ENCODE measurements around the gene RALBP1.

DNA sequence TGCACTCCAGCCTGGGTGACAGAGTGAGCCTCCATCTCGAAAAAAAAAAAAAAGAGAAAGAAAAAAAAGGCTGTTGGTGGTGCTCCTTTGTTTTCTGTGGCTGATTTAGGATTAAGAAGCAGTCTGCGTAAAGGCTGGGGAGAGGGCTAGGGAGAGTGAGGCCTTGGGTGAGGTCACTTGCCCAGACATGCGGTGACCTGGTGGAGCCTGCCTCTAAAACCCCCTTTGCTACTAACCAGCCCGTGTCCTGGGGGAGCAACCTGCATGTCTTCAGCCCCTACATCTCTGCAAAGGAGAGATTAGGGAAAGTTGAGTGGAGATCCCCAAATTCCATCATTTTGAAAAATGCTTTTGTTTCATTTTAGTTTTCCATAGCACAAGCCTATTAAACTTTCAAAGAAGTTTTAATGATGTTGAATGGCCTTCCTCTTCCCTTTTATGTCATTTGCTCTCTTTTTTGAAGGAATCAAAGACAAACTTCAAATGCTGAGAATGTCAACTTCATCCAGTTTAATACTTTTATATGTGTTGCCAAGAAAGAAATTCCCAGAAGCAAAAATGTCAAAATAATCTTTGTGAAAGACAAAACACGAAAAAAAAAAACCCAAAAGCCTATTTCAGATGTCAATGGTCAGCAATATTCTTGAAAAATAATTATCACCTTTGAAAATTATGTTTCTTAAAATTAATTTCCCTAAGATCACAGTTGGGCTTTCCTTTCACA, 38.9 kb upstream of the RALBP1 start:
- no peak for TF ChIP-seq CTCF (conservative IDR thresholded peaks at IDR 0.05; ENCODE audit: low read depth, low read length)
- TF ChIP-seq CEBPB (IDR thresholded peaks at IDR 0.05; ENCODE audit: low read depth, low read length), result no peak
- TF ChIP-seq RAD21 (IDR thresholded peaks at IDR 0.05; ENCODE audit: low read length), result no peak
- no peak for TF ChIP-seq POLR2A (IDR thresholded peaks at IDR 0.05; ENCODE audit: low read depth, low read length)
- no peak for TF ChIP-seq SMC3 (IDR thresholded peaks at IDR 0.05; ENCODE audit: low read depth, low read length)
- TF ChIP-seq MAZ (IDR thresholded peaks at IDR 0.05; ENCODE audit: borderline replicate concordance, low read depth, low read length), result no peak
